Breast epithelium (tissue), 4 donors: ENCODE results near the gene PRDM16. TPM values are rescaled to one million over a fixed set of nuclear protein-coding genes. Genes with fewer than 3 reads are reported as not detected.

Experiments used
- DNase-seq, 2 donors: peaks; one replicate each; pipeline ENCODE4 v3.0.0-alpha.2; 2019; ENCODE audit warnings: low spot score in 2 of 2
- H3K27ac ChIP-seq, 2 donors: fragments of 200-600 bp; sonication (generic) in 1 of 2; one replicate each; pipeline ENCODE4 v1.5.1; 2016 to 2019; ENCODE audit warnings: mild to moderate bottlenecking in 1 of 2
- H3K27me3 ChIP-seq, 2 donors: fragments of 200-600 bp; sonication (generic) in 1 of 2; one replicate each; pipeline versions ENCODE4 v1.5.1 to v1.6.0; 2017 to 2019; ENCODE audit warnings: control low read depth in 1 of 2, mild to moderate bottlenecking in 1 of 2
- H3K36me3 ChIP-seq: fragments of 200-600 bp; one replicate; pipeline ENCODE4 v1.5.1; 2019
- H3K4me1 ChIP-seq, 2 donors: fragments of 200-600 bp; sonication (generic); one replicate each; pipeline ENCODE4 v1.5.1; 2016 to 2019; ENCODE audit warnings: control low read depth in 1 of 2
- H3K4me3 ChIP-seq, 3 donors: fragments of 200-600 bp; sonication (generic); 1 replicate in 2 of 3; 2 replicates in 1 of 3; pipeline ENCODE4 v1.5.1; 2016 to 2019; ENCODE audit warnings: mild to moderate bottlenecking in 3 of 3, moderate library complexity in 2 of 3
- H3K9me3 ChIP-seq, 2 donors: fragments of 200-600 bp; sonication (generic) in 1 of 2; one replicate each; pipeline ENCODE4 v1.5.1; 2016 to 2019; ENCODE audit warnings: control low read depth in 1 of 2
- CTCF ChIP-seq, 3 donors: fragments of 450-650 bp; IDR thresholded peaks; one replicate each; pipeline ENCODE4 v1.5.1; 2016 to 2017; ENCODE audit warnings: antibody characterized with exemption in 3 of 3, mild to moderate bottlenecking in 3 of 3, moderate library complexity in 3 of 3
- POLR2A ChIP-seq: fragments of 450-650 bp; IDR thresholded peaks from one replicate; pipeline ENCODE4 v1.6.1; 2016; ENCODE audit warnings: antibody characterized with exemption, mild to moderate bottlenecking, moderate library complexity
- POLR2AphosphoS5 ChIP-seq, 3 donors: sonication (generic); formaldehyde crosslinking; IDR thresholded peaks; one replicate each; pipeline ENCODE4 v1.6.1; 2017; ENCODE audit warnings: antibody characterized with exemption in 3 of 3
- intact Hi-C: fragments of 100-400 bp; cut with DNase I; formaldehyde crosslinking; loops from one replicate; pipeline ENCODE4 v1.15.1; 2023; ENCODE audit warnings: low total_unique reads
- total RNA-seq, 3 donors: library from RNA; depleted of rRNA; stranded (reverse); fragments of >200 nt; gene quantifications; one replicate each; pipeline ENCODE4 v1.1.0, GENCODE V29; 2016

The PRDM16 gene
- total RNA-seq, 3 donors from 2014 or later = 0.48 to 3.8 (median 3.6) TPM

- Histone ChIP-seq H3K4me1 (no peaks in the 10 kb centered on the region), H3K4me3 (no peak overlapping the region), H3K27ac (no peak overlapping the region), H3K36me3 (no peaks in the 10 kb centered on the region), H3K9me3 (peaks cover 17 to 36% of the 10 kb centered on the region in 2 donors), H3K27me3 (peaks cover 0 to 59% of the 10 kb centered on the region in 2 donors)
- no peak for TF ChIP-seq POLR2AphosphoS5 (IDR thresholded peaks at IDR 0.05)
- no peak for TF ChIP-seq POLR2A
- TF ChIP-seq CTCF (IDR thresholded peaks at IDR 0.05) = no peak
- intact Hi-C loops = no loop called here
- no peak for DNase-seq
Observed at GRCh38 chr1:3342960-3343359, 274.0 kb downstream of the PRDM16 start.

DNA sequence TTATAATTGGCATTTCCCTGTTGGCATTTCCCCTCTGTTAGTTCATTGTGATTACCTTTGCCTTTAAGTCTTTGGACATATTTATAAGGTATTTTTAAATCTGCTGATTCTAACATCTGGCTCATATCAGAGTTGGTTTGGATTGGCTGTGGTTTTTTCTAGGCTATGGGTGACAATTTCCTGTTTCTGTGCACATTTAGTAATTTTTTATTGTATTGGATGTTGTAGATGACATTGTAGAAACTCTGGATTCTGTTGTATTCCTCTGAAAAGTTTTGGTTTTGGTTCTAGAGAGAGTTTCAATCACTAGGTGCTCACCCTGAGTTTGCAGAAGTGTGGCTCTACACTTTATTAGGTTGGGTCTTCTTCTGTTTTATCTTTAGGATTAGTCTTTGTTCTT, 275.4 kb downstream of the PRDM16 start:
- intact Hi-C loops = no loop called here
- Histone ChIP-seq H3K4me1 (no peaks in the 10 kb centered on the region), H3K27ac (no peak overlapping the region), H3K4me3 (no peak overlapping the region), H3K27me3 (peaks cover 0 to 65% of the 10 kb centered on the region in 2 donors), H3K36me3 (no peaks in the 10 kb centered on the region), H3K9me3 (peaks cover 17 to 36% of the 10 kb centered on the region in 2 donors)
- no peak for TF ChIP-seq POLR2A
- no peak for TF ChIP-seq CTCF (IDR thresholded peaks at IDR 0.05)
- TF ChIP-seq POLR2AphosphoS5 (IDR thresholded peaks at IDR 0.05) = no peak
- no peak for DNase-seq

DNA sequence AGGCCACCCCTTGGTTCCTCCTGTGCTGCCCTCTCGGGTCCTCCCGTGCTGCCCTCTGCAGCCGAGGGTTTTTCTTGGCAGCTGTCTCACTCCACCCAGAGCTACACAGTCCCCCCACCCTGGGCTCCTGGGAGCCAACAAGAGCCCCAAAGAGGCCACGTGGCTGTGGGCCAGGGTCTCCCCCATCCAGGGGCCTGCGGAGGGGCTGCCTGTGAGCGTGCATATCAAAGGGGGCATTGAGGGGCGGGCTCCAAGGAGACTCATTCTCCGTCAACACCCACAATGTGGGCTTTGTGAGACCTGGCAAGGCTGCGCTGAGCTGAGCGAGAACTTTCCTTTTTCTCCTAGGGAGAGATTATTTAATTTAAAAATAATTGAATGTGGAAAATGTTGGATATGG, 276.8 kb downstream of the PRDM16 start:
- H3K27ac ChIP-seq = no peak overlapping the region
- no peak for DNase-seq
- peaks cover 2 to 65% of the 10 kb centered on the region in 2 donors for H3K27me3 ChIP-seq
- no peaks in the 10 kb centered on the region for H3K4me1 ChIP-seq
- no peak overlapping the region for H3K4me3 ChIP-seq
- H3K36me3 ChIP-seq = no peaks in the 10 kb centered on the region
- intact Hi-C loops = no loop called here
- no peak for TF ChIP-seq CTCF (IDR thresholded peaks at IDR 0.05)
- no peak for TF ChIP-seq POLR2AphosphoS5 (IDR thresholded peaks at IDR 0.05)
- TF ChIP-seq POLR2A = no peak
- H3K9me3 ChIP-seq = peaks cover 17 to 36% of the 10 kb centered on the region in 2 donors

- Histone ChIP-seq H3K4me3 (no peak overlapping the region), H3K9me3 (peaks cover 17 to 36% of the 10 kb centered on the region in 2 donors), H3K27me3 (peaks cover 2 to 59% of the 10 kb centered on the region in 2 donors), H3K4me1 (no peaks in the 10 kb centered on the region), H3K27ac (no peak overlapping the region), H3K36me3 (no peaks in the 10 kb centered on the region)
- TF ChIP-seq CTCF (IDR thresholded peaks at IDR 0.05) = no peak
- no peak for TF ChIP-seq POLR2A
- no peak for TF ChIP-seq POLR2AphosphoS5 (IDR thresholded peaks at IDR 0.05)
- intact Hi-C loops = no loop called here
- no peak for DNase-seq
Observed at GRCh38 chr1:3346478-3346877, 277.5 kb downstream of the PRDM16 start.

DNA sequence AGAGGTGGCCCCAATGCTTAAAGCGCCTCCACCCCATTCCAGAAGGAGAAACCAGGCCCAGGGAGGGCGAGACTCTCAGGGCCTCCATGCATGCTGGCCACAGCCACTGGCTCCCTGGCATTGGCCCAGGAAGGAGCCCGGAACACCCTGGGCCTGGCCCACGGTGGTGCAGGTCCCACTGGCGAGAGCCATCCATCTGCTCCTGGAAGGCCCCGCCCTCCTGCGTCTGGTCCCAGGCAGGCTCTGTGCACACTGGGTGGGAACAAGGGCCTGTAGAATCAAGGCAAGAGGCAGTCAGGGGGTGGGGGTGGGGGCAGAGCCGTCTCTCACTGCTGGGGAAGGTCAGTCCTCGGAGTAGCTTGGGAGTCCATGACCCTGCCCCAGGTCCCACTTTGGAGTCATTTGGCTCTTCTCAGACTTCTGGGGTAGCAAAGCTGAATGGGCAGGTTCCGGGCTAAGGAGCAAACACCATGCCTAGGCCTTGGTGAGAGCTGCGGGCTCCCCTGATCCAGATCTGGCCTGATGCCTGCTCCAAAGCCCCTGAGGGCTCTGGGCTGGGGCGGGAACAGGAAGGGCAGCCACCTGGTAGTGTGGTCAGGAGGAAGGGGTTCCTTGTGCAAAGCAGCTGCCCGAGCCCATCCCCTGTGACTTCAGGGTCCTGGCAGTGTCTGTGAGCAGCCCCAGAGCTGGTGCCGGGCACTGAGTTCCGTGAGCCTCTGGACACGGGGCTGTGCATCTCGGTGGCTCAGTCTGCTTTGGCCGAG, 278.4 kb downstream of the PRDM16 start:
- H3K27ac ChIP-seq = no peak overlapping the region
- no peaks in the 10 kb centered on the region for H3K4me1 ChIP-seq
- no peaks in the 10 kb centered on the region for H3K36me3 ChIP-seq
- intact Hi-C loops = no loop called here
- peaks cover 2 to 49% of the 10 kb centered on the region in 2 donors for H3K27me3 ChIP-seq
- peaks cover 13 to 31% of the 10 kb centered on the region in 2 donors for H3K9me3 ChIP-seq
- no peak for DNase-seq
- no peak overlapping the region for H3K4me3 ChIP-seq
- TF ChIP-seq CTCF (IDR thresholded peaks at IDR 0.05) (no peak), POLR2A (no peak), POLR2AphosphoS5 (IDR thresholded peaks at IDR 0.05) (no peak)
